Mesothelial cell of epicardium (in vitro differentiated cells): ENCODE data around the gene GRIA1. TPM values are rescaled to one million over a fixed set of nuclear protein-coding genes. Genes with fewer than 3 reads are reported as not detected.

ENCODE experiments used
- DNase-seq, 2 experiments: peaks; one replicate each; pipeline ENCODE4 v3.0.0; 2021; ENCODE audit warnings: low spot score in 2 of 2; ENCODE audit not compliant: unreplicated experiment in 2 of 2
- H3K27ac Mint-ChIP-seq: 2 replicates; pipeline ENCODE4 v1.8.0; 2021; ENCODE audit warnings: mixed read lengths
- H3K27me3 Mint-ChIP-seq: 2 replicates; pipeline ENCODE4 v1.8.0; 2021; ENCODE audit warnings: low read depth, mixed read lengths
- H3K36me3 Mint-ChIP-seq: 2 replicates; pipeline ENCODE4 v1.8.0; 2021; ENCODE audit warnings: mixed read lengths
- H3K4me1 Mint-ChIP-seq: 2 replicates; pipeline ENCODE4 v1.8.0; 2021; ENCODE audit warnings: mixed read lengths
- H3K4me3 Mint-ChIP-seq: 2 replicates; pipeline ENCODE4 v1.8.0; 2021; ENCODE audit warnings: mild to moderate bottlenecking, moderate library complexity, mixed read lengths
- H3K9me3 Mint-ChIP-seq: 2 replicates; pipeline ENCODE4 v1.8.0; 2021; ENCODE audit warnings: mixed read lengths
- CTCF ChIP-seq: fragments of 200-600 bp; sonication (generic); IDR thresholded peaks from one replicate; pipeline ENCODE4 v1.5.0; 2021; ENCODE audit warnings: antibody characterized with exemption; ENCODE audit not compliant: unreplicated experiment
- total RNA-seq: library from RNA; stranded (reverse); gene quantifications from 3 replicates; pipeline ENCODE4 v1.2.1, GENCODE V29; 2021

GRIA1 gene
- total RNA-seq, 1 donor from 2014 or later, result 1.3 TPM

DNA sequence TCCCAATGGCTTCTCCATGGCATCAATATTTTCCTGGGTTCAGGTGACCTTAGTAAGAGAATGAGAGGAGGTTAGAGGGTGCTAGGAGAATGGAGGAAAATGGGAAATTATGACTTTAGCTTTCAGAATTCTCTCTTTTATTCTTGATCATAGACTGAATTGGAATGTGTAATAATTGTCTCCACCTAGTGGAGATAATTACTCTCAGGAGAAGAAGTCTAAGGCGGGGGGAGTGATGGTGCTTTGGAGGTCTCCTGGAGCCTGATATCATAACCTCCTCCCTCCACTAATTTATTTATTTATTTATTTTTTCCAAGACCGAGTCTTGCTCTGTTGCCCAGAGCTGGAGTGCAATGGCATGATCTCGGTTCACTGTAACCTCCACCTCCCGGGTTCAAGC is 221.3 kb downstream of the GRIA1 start:
- Mint-ChIP-seq H3K9me3 (no peaks in the 10 kb centered on the region), H3K36me3 (no peaks in the 10 kb centered on the region), H3K27me3 (peaks cover 2% of the 10 kb centered on the region), H3K4me1 (no peaks in the 10 kb centered on the region), H3K27ac (no peak overlapping the region), H3K4me3 (no peak overlapping the region)
- DNase-seq, result no peak
- TF ChIP-seq CTCF, result no peak

- TF ChIP-seq CTCF, result no peak
- Mint-ChIP-seq H3K4me1 (no peaks in the 10 kb centered on the region), H3K36me3 (no peaks in the 10 kb centered on the region), H3K4me3 (no peak overlapping the region), H3K9me3 (no peaks in the 10 kb centered on the region), H3K27ac (no peak overlapping the region), H3K27me3 (peaks cover 2% of the 10 kb centered on the region)
- DNase-seq, result no peak
Observed at GRCh38 chr5:153712946-153713345, 222.5 kb downstream of the GRIA1 start.

DNA sequence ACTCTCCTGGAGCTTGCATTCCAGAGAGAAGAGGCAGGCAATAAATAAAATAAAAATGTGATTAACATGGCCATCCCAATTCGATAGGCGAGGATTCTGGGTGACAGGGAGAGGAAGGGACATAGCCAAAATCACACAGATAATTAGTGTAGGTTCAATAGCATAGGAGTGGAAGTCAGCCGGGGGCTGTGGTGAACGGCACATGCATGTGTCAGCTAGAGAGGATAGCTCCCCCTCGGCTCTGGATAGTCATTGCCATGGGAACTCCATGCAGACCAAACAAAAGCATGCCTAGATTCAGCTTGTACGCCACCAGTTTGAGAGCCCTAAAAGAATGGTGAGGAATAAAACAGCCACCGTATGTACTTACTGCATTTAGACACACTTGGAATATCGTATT is 223.5 kb downstream of the GRIA1 start:
- Mint-ChIP-seq H3K27me3 (peaks cover 2% of the 10 kb centered on the region), H3K36me3 (no peaks in the 10 kb centered on the region), H3K27ac (no peak overlapping the region), H3K4me1 (no peaks in the 10 kb centered on the region), H3K4me3 (no peak overlapping the region), H3K9me3 (no peaks in the 10 kb centered on the region)
- no peak for DNase-seq
- TF ChIP-seq CTCF, result no peak

- no peak for DNase-seq
- Mint-ChIP-seq H3K4me1 (no peaks in the 10 kb centered on the region), H3K4me3 (no peak overlapping the region), H3K27me3 (no peaks in the 10 kb centered on the region), H3K9me3 (no peaks in the 10 kb centered on the region), H3K27ac (no peak overlapping the region), H3K36me3 (no peaks in the 10 kb centered on the region)
- no peak for TF ChIP-seq CTCF
Observed at GRCh38 chr5:153714798-153715197, 224.3 kb downstream of the GRIA1 start.

DNA sequence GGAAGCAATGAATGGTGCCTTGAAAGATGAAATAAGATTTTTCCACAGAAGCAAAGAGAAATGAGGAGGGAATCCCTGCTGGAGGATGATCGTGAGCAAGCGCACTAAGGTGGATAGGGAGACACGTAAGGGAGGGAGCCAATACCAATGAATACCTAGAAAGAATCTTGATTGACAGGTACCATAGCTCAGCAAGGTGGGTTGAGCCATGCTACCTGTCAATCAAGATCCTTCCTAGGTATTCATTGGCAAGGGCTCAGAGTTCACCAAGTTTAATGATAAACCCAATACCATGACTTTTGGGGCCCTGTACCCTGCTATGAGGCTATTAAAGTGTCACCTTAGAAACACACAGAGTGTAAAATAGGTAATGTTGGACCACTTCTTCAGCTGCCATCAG is 226.8 kb downstream of the GRIA1 start:
- Mint-ChIP-seq H3K4me1 (no peaks in the 10 kb centered on the region), H3K36me3 (no peaks in the 10 kb centered on the region), H3K27ac (no peak overlapping the region), H3K4me3 (no peak overlapping the region), H3K27me3 (no peaks in the 10 kb centered on the region), H3K9me3 (peaks cover 10% of the 10 kb centered on the region)
- TF ChIP-seq CTCF, result no peak
- DNase-seq, result no peak

GRCh38 chr5:153718713-153719112 is 228.2 kb downstream of the GRIA1 start:
- Mint-ChIP-seq H3K4me1 (no peaks in the 10 kb centered on the region), H3K36me3 (no peaks in the 10 kb centered on the region), H3K27me3 (no peaks in the 10 kb centered on the region), H3K4me3 (no peak overlapping the region), H3K27ac (no peak overlapping the region), H3K9me3 (peaks cover 19% of the 10 kb centered on the region)
- no peak for DNase-seq
- no peak for TF ChIP-seq CTCF
